ENCODE measurements around the gene CIBAR2.

Gene CIBAR2

DNA sequence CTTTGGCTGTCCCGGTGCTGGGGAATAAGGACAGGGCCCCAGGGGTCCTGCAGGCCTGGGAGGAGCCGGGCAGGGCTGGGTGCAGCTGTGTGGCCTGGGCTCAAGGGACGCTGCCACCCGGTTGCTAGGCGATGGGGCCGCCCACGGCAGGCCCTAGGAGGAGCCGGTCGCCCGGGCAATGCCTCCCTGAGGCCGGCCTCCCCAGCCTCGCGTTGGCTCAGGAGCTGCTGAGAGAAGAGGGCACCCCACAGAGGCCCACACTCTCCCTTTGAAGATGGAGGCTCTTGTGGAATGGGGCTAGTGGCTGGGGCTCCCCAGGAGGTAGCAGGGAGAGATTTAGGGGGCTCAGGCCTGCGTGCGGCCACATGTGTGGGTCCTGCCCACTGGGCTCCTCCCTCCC lies at the start of gene CIBAR2:
CIBAR2 (minus strand) TSS at position 109 of the 400 bp plus-strand sequence. CDS start 120 bp downstream, outside the sequence.
- Histone ChIP-seq H3K36me3 (ENCODE audit: control insufficient read depth, insufficient read depth, low read length) (no peaks in the 10 kb centered on the region), H3K27me3 (ENCODE audit: control insufficient read depth, insufficient read depth, low read length) (no peaks in the 10 kb centered on the region), H3K4me3 (ENCODE audit: low read length) (no peak within 1 kb of the TSS), H3K9me3 (ENCODE audit: control insufficient read depth, low read length) (no peaks in the 10 kb centered on the region), H3K9ac (ENCODE audit: low read length) (no peak within 1 kb of the TSS), H3K4me1 (ENCODE audit: control insufficient read depth, insufficient read depth, low read length) (no peaks in the 10 kb centered on the region)

DNA sequence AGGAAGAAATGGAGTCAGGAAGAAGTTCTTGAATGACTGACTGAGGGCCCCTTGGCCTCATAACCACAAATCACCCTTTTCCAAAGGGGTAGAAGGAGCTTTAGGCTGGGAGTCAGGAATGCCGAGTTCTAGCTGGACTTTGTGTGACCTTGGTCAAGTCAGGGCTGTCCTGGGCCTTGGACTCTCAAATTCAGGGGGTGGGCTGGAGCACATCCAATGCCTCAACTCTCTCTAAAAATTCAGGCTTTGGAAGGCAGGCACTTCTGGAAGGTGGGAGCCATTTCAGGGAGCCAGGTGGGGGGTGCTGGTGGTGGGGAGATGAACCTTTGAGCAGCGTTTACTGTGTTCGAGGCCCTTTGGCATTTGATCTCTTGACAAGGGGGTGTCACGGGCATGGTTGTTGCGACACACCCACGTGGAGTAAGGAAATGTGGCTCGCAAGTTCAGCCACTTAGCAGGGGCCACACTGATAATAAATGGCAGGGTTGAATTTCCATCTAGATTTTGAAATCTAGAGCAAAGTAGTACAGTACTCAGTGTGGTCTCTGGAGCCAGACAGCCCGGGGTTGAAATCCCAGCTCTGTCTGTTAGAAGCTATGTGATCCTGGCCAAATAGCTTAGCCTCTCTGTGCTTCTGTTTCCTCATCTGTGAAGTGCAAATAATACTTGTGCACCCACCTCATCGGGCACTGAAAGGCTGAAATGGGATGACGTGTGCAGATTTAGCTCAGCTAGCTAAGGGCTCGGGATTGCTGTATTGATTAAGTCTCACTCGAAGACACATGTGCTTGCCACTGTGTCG lies 47.1 kb upstream of the CIBAR2 start:
- no peak overlapping the region for H3K4me3 ChIP-seq (ENCODE audit: low read length)
- H3K36me3 ChIP-seq (ENCODE audit: control insufficient read depth, insufficient read depth, low read length), result no peaks in the 10 kb centered on the region
- no peak overlapping the region for H3K9ac ChIP-seq (ENCODE audit: low read length)
- H3K9me3 ChIP-seq (ENCODE audit: control insufficient read depth, low read length), result no peaks in the 10 kb centered on the region
- H3K4me1 ChIP-seq (ENCODE audit: control insufficient read depth, insufficient read depth, low read length), result peaks cover 5% of the 10 kb centered on the region
- H3K27me3 ChIP-seq (ENCODE audit: control insufficient read depth, insufficient read depth, low read length), result peaks cover 8% of the 10 kb centered on the region

DNA sequence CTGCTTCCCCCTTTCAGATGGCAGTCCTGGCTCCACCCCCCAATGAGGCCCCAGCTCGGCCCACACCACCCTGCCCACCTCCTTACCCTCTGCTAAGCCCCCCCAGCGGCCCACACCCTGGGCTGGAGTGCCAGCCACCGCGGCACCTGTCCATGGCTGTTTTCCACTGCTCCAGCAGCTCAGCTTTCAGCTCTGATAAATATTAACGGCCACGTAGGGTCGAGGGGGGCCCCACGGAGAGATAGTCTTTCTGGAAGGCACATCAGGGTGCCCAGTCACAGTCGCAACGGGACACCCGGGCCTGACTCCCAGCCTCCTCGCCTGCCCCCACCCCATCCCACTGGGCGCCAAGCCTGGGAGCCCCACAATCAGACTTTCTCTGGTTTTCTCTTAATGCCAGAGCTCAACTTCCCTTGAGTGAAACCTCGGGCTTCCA lies 46.5 kb upstream of the CIBAR2 start:
- Histone ChIP-seq H3K4me1 (ENCODE audit: control insufficient read depth, insufficient read depth, low read length) (peaks cover 5% of the 10 kb centered on the region), H3K36me3 (ENCODE audit: control insufficient read depth, insufficient read depth, low read length) (no peaks in the 10 kb centered on the region), H3K27me3 (ENCODE audit: control insufficient read depth, insufficient read depth, low read length) (peaks cover 8% of the 10 kb centered on the region), H3K9ac (ENCODE audit: low read length) (no peak overlapping the region), H3K4me3 (ENCODE audit: low read length) (no peak overlapping the region), H3K9me3 (ENCODE audit: control insufficient read depth, low read length) (no peaks in the 10 kb centered on the region)

DNA sequence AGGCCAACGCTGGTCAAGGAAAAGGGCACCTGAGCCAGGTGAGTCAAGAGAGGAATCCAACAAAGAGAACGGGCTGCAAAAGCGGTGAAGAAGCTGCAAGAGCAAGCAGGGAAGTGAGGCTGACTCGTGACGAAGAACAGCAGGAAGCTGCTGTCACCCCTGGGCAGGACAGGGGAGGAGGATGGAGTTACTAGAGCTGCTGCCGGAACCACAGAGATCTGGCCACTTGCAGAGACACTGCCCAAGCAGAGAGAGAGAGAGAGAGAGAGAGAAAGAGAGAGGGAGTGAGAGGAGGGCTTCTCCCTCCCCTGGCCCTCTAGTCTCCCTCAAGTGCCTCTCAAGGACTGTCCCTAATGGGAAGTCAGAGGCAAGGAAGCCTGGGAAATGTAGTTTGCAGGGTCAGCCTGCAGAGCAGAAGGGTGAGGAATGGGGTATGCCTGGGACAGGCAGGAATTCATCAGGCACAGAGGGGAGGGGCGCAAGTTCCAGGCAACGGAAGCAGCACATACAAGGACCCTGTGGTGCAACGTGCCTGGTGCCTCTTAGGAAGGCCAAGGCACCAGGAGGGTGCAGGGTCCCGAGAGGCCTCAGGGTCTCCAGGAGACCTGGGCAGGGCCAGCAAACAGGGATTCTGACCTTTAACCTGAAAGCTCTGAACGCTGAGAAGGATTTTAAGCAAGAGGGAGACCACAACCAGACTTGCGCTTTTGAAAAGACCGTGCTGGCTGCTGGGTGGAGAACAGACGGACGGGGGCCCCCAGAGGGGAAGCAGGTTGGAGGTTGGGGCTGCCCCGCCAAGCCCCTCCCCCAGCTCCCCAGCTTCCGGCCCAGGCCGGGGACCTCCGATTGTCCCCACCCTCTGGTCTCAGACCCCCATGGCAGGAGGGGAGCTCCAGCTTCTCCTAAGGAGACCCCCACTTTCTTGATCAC lies 45.8 kb upstream of the CIBAR2 start:
- Histone ChIP-seq H3K9me3 (ENCODE audit: control insufficient read depth, low read length) (no peaks in the 10 kb centered on the region), H3K27me3 (ENCODE audit: control insufficient read depth, insufficient read depth, low read length) (peaks cover 8% of the 10 kb centered on the region), H3K9ac (ENCODE audit: low read length) (no peak overlapping the region), H3K4me1 (ENCODE audit: control insufficient read depth, insufficient read depth, low read length) (peaks cover 5% of the 10 kb centered on the region), H3K36me3 (ENCODE audit: control insufficient read depth, insufficient read depth, low read length) (no peaks in the 10 kb centered on the region), H3K4me3 (ENCODE audit: low read length) (no peak overlapping the region)

DNA sequence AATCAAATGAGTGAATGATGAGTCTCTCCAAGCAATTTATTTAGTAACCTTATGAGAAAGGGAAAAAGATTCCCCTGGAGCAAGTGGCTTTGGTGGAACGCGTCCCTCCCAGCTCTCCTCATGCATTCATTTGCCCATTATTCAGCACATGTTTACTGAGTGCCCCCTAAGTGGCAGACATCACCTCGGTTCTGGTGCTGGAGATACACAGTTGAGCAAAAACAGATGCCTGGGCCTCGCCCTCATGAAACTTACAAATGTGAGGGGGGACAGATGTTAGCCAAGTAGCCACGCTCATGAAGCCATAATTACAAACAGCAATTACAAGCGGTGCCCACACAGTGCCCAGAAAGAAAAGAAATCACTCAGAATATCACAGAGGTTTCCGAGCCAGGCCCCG lies 45.1 kb upstream of the CIBAR2 start:
- Histone ChIP-seq H3K4me1 (ENCODE audit: control insufficient read depth, insufficient read depth, low read length) (peaks cover 1% of the 10 kb centered on the region), H3K9me3 (ENCODE audit: control insufficient read depth, low read length) (no peaks in the 10 kb centered on the region), H3K4me3 (ENCODE audit: low read length) (no peak overlapping the region), H3K9ac (ENCODE audit: low read length) (no peak overlapping the region), H3K36me3 (ENCODE audit: control insufficient read depth, insufficient read depth, low read length) (no peaks in the 10 kb centered on the region), H3K27me3 (ENCODE audit: control insufficient read depth, insufficient read depth, low read length) (peaks cover 8% of the 10 kb centered on the region)

DNA sequence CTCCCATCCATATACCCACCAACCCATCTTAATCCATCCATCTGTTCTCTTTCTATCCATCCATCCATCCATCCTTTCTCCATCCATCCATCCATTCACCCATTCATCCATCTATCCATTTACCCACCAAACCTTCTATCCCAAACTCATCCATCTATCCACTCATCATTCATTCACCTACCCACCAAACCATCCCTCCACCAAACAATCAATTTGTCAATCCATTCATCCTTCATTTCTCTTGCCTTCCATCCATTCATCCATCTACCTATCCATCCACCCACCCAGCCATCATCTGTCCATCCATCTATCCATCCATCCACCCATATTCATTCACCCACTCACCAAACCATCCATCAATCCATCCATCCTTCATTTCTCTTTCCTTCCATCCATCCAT lies 44.6 kb upstream of the CIBAR2 start:
- Histone ChIP-seq H3K36me3 (ENCODE audit: control insufficient read depth, insufficient read depth, low read length) (no peaks in the 10 kb centered on the region), H3K9me3 (ENCODE audit: control insufficient read depth, low read length) (no peaks in the 10 kb centered on the region), H3K9ac (ENCODE audit: low read length) (no peak overlapping the region), H3K4me3 (ENCODE audit: low read length) (no peak overlapping the region), H3K27me3 (ENCODE audit: control insufficient read depth, insufficient read depth, low read length) (peaks cover 8% of the 10 kb centered on the region), H3K4me1 (ENCODE audit: control insufficient read depth, insufficient read depth, low read length) (peaks cover 6% of the 10 kb centered on the region)

DNA sequence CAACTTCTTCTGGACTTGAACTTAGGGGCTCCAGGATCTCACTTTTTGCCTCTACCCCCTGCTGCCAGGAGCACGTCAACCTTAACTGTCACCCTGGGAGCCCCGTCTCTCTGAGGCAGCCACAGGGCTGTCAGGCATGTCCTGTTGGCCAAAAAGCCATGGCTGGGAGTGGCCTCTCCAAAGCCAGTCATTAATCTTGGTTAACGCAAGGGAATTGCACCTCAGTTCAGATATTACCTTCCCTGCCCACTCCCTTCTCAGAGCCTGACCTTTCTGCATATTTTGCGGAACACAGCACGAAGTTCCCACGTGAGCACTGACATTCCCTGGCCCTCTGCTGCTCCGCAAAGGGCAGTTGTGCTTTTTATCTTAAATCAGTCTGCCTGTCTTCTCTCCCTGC lies 44.2 kb upstream of the CIBAR2 start:
- no peaks in the 10 kb centered on the region for H3K36me3 ChIP-seq (ENCODE audit: control insufficient read depth, insufficient read depth, low read length)
- no peaks in the 10 kb centered on the region for H3K9me3 ChIP-seq (ENCODE audit: control insufficient read depth, low read length)
- no peak overlapping the region for H3K4me3 ChIP-seq (ENCODE audit: low read length)
- peaks cover 10% of the 10 kb centered on the region for H3K4me1 ChIP-seq (ENCODE audit: control insufficient read depth, insufficient read depth, low read length)
- peaks cover 8% of the 10 kb centered on the region for H3K27me3 ChIP-seq (ENCODE audit: control insufficient read depth, insufficient read depth, low read length)
- no peak overlapping the region for H3K9ac ChIP-seq (ENCODE audit: low read length)

DNA sequence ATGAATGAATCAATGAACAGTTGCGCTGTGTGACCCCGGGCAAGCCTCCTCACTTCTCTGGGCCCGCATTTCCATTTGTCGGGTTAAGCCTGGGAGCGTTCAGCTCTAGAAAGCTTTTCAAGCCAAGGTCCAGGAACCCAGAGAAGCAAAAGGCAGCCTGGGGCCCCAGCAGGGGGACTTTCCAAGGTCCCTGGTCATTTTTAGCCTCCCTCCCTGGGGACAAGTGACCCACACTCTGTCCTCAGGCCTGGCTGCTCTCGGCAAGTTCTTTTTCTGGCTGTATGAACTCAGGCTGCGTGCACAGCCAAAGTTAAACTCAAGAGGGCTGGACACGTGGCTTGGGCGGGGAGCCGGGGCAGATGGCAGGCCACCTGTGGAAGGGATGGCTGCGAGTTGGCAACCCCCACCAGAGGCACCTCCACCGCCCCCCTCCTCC lies 41.4 kb upstream of the CIBAR2 start:
- Histone ChIP-seq H3K4me3 (ENCODE audit: low read length) (no peak overlapping the region), H3K36me3 (ENCODE audit: control insufficient read depth, insufficient read depth, low read length) (no peaks in the 10 kb centered on the region), H3K9me3 (ENCODE audit: control insufficient read depth, low read length) (no peaks in the 10 kb centered on the region), H3K27me3 (ENCODE audit: control insufficient read depth, insufficient read depth, low read length) (peaks cover 12% of the 10 kb centered on the region), H3K9ac (ENCODE audit: low read length) (no peak overlapping the region), H3K4me1 (ENCODE audit: control insufficient read depth, insufficient read depth, low read length) (peaks cover 16% of the 10 kb centered on the region)

DNA sequence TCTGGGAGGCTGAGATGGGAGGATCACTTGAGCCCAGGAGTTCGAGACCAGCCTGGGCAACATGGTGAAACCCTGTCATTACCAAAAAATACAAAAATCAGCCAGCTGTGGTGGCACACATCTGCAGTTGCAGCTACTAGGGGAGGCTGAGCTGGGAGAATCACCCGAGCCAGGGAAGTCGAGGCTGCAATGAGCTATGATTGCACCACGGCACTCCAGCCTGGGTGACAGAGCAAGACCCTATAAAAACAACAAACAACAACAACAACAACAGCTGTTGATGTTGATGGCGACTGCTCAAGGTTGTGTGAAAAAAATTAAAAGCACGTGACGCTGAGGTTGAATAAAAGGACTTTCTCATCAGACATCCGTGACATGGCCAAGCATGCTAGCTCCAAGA lies 40.8 kb upstream of the CIBAR2 start:
- H3K4me3 ChIP-seq (ENCODE audit: low read length), result no peak overlapping the region
- H3K27me3 ChIP-seq (ENCODE audit: control insufficient read depth, insufficient read depth, low read length), result peaks cover 9% of the 10 kb centered on the region
- H3K36me3 ChIP-seq (ENCODE audit: control insufficient read depth, insufficient read depth, low read length), result no peaks in the 10 kb centered on the region
- H3K9ac ChIP-seq (ENCODE audit: low read length), result no peak overlapping the region
- no peaks in the 10 kb centered on the region for H3K9me3 ChIP-seq (ENCODE audit: control insufficient read depth, low read length)
- peaks cover 16% of the 10 kb centered on the region for H3K4me1 ChIP-seq (ENCODE audit: control insufficient read depth, insufficient read depth, low read length)

DNA sequence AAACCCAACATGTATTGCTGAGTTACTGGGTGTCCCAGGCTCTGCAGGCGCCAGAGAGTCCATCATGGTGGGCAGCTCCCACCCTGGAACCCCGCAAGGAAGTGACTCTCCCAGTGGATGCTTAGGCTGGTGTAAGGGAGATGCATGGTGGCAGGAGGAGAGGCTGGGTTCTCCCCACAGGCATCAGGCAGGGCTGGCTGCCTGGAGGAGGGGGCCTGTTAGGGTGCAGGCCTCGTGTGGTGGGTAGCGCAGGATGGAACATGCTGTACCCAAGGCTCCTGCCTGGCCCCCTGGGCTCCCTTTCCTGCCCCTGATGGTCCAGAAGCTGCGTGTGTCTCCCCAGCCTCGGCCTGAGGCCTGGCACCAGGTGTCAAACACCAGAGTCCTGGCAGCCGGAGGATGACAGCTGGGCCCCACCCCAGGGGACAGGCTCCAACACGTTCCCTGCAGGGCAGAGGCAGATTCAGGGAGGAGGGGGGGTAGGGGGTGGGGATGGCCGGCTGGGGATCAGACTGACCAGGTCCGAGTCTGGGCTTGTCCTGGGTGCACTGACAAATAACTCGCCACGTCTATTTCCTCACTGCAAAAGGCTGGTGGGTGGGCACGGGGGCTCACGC lies 40.2 kb upstream of the CIBAR2 start:
- Histone ChIP-seq H3K4me3 (ENCODE audit: low read length) (no peak overlapping the region), H3K9me3 (ENCODE audit: control insufficient read depth, low read length) (no peaks in the 10 kb centered on the region), H3K4me1 (ENCODE audit: control insufficient read depth, insufficient read depth, low read length) (peaks cover 16% of the 10 kb centered on the region), H3K9ac (ENCODE audit: low read length) (no peak overlapping the region), H3K36me3 (ENCODE audit: control insufficient read depth, insufficient read depth, low read length) (no peaks in the 10 kb centered on the region), H3K27me3 (ENCODE audit: control insufficient read depth, insufficient read depth, low read length) (peaks cover 4% of the 10 kb centered on the region)

DNA sequence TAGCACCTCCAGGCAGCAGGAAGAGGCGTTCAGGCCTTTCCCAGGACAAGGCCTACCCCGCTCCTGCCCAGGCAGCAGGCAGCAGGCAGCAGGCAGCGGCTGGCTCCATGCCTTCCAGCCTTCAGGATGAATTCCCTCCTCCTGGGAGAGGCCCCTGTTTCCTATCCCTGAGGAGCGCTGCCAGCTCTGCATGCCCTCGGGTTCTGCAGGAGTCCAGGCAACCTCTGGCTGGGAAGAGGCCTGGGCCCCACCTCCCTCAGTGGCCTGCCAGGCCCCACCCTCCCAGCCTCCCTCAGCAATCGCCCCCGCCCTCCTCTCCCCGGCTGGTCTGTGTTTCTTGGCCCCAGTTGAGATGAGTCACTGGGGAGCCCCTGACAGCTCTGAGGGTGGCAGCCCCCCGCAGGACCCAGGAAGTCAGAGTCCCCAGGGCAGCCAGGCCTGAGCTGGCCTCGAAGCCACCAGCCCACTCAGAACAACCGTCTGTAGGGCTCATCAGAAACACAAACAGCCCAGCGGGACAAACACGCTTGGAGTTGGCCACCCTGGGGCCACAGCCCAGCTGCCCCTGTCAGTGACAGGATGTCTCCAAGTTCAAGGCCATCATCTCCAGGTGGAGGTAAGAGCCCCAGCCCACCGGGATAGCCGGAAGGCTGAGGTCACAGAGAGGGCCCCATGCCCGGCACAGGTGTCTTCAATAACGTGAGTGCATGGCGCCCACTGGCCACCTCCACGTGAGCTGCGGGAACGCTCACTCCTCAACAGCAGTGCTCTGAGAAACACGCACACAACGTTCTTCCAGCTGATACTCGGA lies 39.5 kb upstream of the CIBAR2 start:
- H3K36me3 ChIP-seq (ENCODE audit: control insufficient read depth, insufficient read depth, low read length), result no peaks in the 10 kb centered on the region
- H3K9ac ChIP-seq (ENCODE audit: low read length), result no peak overlapping the region
- H3K4me3 ChIP-seq (ENCODE audit: low read length), result no peak overlapping the region
- peaks cover 4% of the 10 kb centered on the region for H3K27me3 ChIP-seq (ENCODE audit: control insufficient read depth, insufficient read depth, low read length)
- H3K4me1 ChIP-seq (ENCODE audit: control insufficient read depth, insufficient read depth, low read length), result peaks cover 16% of the 10 kb centered on the region
- H3K9me3 ChIP-seq (ENCODE audit: control insufficient read depth, low read length), result no peaks in the 10 kb centered on the region

Measured in mucosa of stomach (tissue), 1 donor.